T-helper 1 cell treated with Interleukin-12 subunit alpha and Interleukin-12 subunit beta and Interleukin-4 antibody, amounts not matched to agents 30 ng/mL and 1 ng/mL, for 36 hours (primary cell): ENCODE measurements around the gene PNPLA8. TPM values are rescaled to one million over a fixed set of nuclear protein-coding genes. Genes with fewer than 3 reads are reported as not detected.

Experiments
- intact Hi-C: fragments of 100-400 bp; cut with micrococcal nuclease; formaldehyde crosslinking; loops from one replicate; pipeline ENCODE4 v1.15.1; 2024
- total RNA-seq: library from RNA; stranded (reverse); gene quantifications from 2 replicates; pipeline ENCODE4 v1.2.3, GENCODE V29; 2022

PNPLA8 gene
- total RNA-seq, 1 donor from 2014 or later: 18.9 TPM

DNA sequence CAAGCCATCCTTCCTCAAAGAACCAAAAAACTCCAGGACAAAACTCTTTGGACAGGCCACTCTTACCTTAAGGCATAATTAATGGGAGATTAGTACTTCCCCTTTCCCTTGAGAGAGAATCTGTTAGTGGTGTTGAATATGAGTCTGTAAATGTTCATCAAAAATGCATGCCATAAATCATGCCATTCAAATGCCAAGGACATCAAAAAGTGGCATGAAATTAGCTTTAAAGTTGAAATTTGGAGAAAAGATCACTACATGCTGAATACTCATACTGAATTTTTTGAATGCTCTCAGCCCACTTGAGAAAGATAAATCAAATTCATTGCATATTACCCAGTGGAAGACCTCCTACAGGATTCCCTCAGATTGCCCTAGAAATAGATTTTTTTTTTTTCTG lies 76.4 kb downstream of the PNPLA8 start:
- intact Hi-C loops: no loop called here

DNA sequence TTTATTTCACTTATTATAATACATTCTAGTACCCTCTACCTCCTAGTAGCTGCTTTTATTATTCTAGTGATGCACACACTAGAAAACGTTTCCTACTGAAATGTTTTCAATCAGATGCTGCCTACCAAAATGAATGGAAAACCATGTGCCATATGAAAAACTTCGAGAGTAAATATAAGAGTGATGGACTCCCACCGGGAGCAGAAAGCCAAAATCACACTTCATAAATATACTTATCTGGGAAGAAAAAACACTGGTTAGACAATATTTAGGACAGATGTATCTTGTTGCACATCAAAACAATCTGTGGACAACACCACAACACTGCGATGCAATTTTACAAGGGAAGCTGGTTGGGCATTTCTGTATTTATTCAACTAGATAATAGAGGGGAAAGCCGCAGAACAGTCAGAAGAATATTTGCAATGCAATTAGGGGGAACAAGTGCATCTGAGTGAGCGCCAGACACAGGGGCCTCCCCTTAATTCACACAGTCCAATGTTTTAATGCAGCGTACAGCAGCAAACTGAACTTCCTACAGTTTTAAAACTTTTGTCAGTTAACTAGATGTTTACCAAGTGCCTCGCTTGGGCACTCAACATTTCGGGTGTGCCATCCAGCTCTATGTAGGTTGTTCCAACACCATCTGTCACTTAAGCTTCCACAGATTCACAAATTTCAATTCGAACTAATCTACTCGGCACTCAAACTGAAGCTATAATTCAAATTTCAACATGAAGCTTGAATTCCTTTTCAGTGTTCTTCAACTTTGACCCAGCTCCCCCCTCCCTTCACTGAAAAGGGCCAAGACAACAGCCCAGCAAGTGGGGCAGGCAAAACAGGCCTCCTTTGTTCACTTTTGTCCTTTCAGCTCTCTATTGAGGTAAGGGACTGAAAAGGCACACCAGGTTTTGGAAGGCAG lies 77.1 kb downstream of the PNPLA8 start:
- intact Hi-C loops: no loop called here

DNA sequence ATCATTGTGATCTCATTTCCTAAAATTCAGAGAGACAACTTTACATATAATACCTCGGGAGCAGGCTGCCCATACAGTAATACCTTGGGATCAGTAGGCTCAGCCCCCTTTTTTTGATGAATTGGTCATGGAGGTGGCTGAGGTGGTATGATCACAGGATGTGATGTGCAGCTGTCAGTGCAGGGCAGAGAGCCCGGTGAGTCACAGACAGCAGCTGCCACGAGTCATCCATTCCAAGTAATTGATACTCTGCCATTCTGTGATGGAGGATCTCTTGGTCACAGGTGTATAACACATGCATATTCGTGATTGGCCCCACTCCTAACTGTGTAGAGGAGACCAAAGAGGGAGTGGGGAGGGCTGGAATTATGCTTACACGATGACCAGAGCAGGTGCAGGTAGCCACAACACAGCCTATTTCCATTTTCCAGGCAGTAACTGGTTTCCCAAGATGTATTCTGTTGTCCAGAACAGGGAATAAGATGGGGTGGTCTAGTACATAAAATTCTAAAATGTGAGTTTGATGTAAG lies 83.8 kb downstream of the PNPLA8 start:
- intact Hi-C loops: no loop called here

DNA sequence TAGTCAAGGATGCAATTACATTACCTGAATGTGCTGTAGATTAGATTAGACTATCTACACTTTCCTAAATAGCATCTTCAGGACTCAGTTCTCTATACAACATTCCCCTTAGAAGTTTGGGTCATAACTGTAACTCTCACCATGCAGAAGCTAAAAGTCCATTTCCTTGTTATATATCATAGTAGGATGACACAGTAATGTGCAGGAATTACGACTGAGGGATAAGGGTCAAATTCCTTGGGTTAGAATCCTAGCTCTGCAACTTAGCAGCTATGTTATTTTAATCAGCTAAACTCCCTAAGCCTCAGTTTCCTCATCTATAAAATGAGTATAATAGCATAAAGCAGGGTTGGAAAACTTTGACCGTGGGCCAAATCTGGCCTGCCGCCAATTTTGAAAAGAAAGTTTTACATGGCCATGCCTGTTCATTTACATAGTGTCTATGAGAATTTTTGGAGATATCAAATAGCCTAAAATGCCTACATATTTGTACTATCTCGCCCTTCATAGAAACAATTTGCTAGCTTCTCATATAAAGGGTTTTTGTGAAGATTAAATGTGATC lies 84.5 kb downstream of the PNPLA8 start:
- intact Hi-C loops: no loop called here

DNA sequence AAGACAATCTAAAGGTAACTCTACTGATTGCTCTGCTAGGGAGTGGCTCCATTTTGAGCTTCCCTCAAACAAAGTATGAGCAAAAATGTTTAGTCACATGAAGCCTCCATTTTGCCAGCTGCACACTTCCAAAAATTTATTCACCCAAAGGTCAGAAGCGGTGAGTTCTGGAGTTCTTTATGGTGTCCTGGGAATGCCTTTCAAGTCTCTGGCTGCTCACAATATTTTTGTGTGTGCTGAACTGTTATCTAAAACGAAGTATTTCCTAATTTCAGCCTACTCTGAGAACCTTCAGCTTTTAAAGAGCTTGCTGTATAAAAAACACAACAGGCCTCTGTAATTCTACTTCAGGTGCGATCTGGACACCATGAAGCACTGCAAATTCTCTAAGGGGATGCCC lies 85.3 kb downstream of the PNPLA8 start:
- intact Hi-C loops: no loop called here

DNA sequence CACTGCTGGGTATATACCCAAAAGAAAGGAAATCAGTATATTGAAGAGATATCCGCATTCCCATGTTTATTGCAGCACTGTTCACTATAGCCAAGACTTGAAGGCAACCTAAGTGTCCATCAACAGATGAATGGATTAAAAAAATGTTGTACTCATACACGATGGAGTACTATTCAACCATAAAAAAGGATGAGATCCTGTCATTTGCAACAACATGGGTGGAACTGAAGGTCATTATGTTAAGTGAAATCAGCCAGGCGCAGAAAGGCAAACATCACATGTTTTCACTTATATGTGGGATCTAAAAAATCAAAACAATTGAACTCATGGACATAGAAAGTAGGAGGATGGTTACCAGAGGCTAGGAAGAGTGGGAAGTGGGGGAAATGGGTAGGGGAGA lies 89.0 kb downstream of the PNPLA8 start:
- intact Hi-C loops: no loop called here

DNA sequence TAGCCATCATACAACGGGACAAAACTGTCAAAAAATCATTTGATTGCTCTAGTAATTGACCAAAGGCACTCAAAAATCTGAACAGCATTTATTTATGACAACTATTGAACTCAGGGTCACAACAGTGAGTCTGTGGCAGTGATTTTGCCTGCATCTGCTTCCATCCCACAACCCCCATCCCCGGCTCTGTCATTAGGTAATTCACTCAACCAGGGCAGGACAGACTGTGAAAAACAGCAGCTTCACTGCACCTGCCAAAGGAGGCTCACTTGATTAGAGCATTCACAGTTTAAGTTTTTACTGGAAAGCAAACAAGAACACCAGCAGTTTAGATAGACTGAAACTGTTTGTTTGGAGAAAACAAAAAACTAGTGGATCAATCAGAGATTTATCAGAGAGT lies 91.9 kb downstream of the PNPLA8 start:
- intact Hi-C loops: no loop called here

DNA sequence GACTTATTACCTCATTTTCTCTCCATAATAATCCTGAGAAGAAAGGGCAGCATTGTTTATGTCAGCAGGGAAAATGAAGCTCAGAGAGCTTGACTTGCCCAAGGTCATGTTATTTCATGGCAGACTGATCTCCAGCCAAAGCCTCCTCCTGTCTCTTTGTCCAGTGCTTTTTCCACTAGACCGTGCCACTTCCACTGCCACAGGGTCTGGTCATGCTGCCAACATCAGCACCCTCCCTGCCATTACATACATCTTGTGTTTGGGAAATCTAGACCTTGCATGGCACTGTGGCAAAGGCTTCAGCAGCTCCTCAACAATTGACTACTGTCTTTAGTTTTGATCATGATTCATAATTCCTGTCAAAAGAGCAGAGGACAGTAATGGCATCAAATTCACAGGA lies 94.8 kb downstream of the PNPLA8 start:
- intact Hi-C loops: no loop called here

DNA sequence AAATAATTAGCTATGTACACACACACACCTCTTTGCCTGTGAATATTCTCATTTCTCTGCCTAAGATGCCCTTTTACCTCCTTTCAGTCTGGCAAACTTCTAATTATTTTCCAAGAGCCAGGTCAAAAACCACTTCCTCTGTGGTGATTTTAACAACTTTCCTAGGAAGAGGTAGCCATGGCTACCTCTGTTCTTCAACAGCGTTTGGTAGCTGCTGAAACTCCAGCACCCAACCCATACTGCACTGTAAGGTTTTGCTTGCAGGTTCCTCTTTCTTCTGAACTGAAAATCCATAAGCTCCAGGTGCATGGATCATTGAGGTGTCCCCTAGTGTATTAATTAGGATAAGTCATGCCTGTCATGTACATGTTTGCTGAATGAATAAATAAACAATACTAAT lies 95.3 kb downstream of the PNPLA8 start:
- intact Hi-C loops: no loop called here

DNA sequence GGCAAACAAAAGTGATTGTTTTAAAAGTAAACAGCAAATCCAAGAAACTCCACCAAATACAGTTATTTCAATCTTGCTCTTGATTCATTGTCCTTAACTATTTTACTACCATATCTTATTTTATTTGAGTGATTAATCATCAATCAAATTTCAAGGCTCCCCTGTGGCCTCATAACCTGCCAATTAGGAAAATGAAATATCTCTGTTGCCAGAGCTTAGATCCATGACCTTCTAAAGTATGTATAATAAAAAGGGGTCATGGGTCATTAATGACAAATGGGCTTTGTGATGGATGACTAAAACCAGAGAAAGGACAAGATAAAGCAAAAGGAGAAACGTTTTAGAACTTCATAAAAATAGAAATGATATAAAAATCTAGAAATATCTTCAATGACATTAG lies 98.2 kb downstream of the PNPLA8 start:
- intact Hi-C loops: no loop called here

DNA sequence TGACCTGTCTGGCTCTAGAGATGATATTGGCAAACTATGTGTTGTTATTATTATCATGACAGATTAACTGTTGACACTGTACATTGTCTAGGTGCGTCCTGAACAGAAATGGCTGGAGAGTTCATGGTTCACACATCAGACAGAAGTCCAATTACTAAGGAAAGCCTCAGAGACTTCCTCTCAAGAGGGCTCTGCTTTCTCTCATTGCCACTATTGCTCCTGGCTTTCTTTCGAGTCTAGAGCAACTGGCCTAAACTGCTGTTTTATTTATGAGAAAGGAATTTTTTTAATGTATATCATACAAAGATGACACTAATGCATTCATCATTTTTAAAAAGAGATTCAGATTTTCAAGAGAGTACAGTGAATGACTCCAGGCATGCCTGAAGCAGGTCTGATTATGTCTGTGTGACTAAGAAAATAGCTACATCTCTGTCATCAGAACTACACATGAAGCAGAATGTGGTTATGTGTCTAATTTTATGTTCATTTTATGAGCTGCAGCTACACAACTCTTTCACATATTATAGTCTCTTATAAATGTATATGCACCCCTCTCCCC lies 100.1 kb downstream of the PNPLA8 start:
- intact Hi-C loops: no loop called here

DNA sequence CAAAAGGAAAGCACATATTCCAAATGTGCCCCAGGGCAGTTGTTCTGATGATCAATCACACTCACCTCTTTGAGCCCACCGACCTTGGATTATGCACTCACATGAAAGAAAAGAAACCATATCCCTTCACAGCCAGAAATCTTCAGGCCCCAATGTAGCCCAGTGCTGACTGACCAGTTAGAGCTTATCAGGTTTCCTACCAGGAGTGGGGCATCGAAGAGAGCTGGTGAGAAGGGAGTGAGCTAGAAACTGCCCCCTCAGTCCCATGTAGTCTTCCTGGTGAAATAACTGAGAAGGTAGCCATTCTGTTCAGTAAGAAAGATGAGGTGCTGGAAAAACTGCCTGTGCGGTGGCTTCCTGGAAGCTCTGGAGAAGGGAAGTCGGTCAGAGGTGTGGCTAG lies 101.9 kb downstream of the PNPLA8 start:
- intact Hi-C loops: no loop called here

DNA sequence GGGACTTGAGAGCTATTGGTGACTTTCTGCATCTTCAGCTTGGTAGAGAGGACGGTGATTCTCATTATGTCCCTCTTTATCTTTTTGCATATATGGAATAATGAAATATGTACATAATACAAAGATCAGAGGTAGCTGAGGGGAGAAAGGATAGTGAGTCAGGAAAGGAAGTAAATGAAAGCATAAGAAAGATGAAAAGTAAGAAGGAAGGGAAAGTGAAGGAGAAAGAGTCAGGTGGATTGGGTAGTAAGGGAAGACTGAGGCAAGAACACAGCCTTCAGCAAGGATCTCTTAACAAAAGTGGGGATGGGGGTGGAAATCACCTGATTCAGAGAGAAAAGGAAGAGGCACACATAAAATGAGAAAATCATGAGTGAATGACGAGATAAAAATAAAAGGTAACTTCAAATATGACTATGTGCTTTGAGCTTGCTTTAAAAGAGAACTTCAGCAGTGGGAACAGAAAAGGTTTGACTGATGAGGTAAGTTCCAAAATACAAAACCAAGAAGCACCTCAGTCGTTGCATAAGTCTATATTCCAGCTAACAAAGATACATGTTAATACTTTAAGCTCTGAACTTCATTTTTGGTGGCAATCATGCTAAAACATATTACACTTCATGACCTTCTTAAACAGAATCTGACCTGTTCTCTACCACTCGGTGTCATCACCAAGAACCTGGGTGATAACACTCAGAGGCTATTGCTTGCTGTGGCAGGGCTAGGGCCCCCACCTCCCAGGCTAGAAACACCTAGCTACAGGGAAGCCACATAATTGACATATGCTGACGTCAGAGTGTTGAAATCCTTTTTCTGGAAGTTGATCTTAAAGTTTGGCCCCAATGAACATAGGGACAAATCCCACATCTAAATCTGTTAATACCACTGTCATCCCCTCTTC lies 102.6 kb downstream of the PNPLA8 start:
- intact Hi-C loops: no loop called here

DNA sequence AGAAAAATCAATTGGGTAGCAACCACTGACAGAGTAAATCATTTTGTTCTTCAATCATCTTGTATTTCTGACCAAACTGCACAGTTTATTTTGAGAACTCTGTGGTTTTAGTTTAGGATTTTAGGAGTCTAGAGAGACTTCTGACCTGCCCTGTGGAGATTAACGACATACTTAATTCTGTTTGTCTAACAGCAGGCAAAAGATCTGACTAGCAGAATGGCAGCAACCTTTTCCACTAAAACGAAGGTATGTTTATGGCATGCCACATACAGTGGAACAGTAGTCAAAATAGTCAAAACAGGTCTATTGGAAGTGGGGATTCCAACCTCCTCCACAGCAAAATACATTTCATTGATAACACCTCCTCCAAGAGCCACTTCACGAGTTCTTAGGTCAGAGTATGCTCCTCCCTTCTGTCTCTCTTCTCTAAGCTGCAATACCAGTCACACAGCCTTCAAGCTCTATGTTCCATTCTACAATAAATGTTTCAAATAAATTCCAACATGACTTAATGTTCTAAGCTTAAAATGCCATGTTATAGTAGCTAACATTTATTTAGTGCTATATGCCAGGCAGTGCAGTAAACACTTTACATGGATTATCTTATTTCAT lies 104.1 kb downstream of the PNPLA8 start:
- intact Hi-C loops: no loop called here

Other genes with a start within 250 kb of the PNPLA8 start
- 0.12 TPM in 1 of 2 replicates, not detected in the other for gene NRCAM, start 69.7 kb downstream of the PNPLA8 start, total RNA-seq
- gene THAP5, start 43.6 kb upstream of the PNPLA8 start, total RNA-seq: 30.9 and 33.3 TPM in 2 replicates
- gene DNAJB9, start 43.7 kb upstream of the PNPLA8 start, total RNA-seq: 28.7 and 30.6 TPM in 2 replicates